Keratinocyte (primary cell): ENCODE data around the gene CFAP100. TPM values are rescaled to one million over a fixed set of nuclear protein-coding genes. Genes with fewer than 3 reads are reported as not detected.

Experiments used
- DNase-seq: peaks from one replicate; pipeline ENCODE4 v3.0.0-alpha.2; 2011; ENCODE audit warnings: low read depth, missing footprints, low spot score
- FAIRE-seq: peaks from 2 replicates; lab custom pipeline; 2011; peaks lifted over from hg19 to GRCh38; lab: Jason Lieb, UNC
- H2AFZ ChIP-seq: 2 replicates; pipeline ENCODE4 v1.6.0; 2012; ENCODE audit warnings: low read length, control low read depth, inconsistent platforms; ENCODE audit not compliant: control insufficient read depth
- H3K27ac ChIP-seq: 2 replicates; pipeline ENCODE4 v1.5.1; 2011; ENCODE audit warnings: low read length; ENCODE audit not compliant: control insufficient read depth, insufficient read depth
- H3K27me3 ChIP-seq: 3 replicates; pipeline ENCODE4 v1.6.0; 2011; ENCODE audit warnings: low read length; ENCODE audit not compliant: control insufficient read depth, insufficient read depth; ENCODE audit errors: extremely low read depth
- H3K36me3 ChIP-seq, 2 experiments: 2 replicates in 1 of 2; 3 replicates in 1 of 2; pipeline ENCODE4 v1.5.1; 2011; ENCODE audit warnings: low read length in 2 of 2, mild to moderate bottlenecking in 1 of 2; ENCODE audit not compliant: control insufficient read depth in 2 of 2, insufficient read depth in 2 of 2; ENCODE audit errors: extremely low read depth in 1 of 2
- H3K4me1 ChIP-seq: 3 replicates; pipeline ENCODE4 v1.5.1; 2011; ENCODE audit warnings: low read length; ENCODE audit not compliant: control insufficient read depth, insufficient read depth; ENCODE audit errors: extremely low read depth
- H3K4me2 ChIP-seq: 3 replicates; pipeline ENCODE4 v1.6.0; 2011; ENCODE audit warnings: low read depth, low read length; ENCODE audit not compliant: control insufficient read depth, insufficient read depth; ENCODE audit errors: extremely low read depth
- H3K4me3 ChIP-seq, 3 experiments: fragments of 200-600 bp in 1 of 3; sonication (generic) in 1 of 3; 2 replicates in 2 of 3; 3 replicates in 1 of 3; pipeline ENCODE4 v1.5.1; 2011 to 2016; ENCODE audit warnings: low read length in 3 of 3, mild to moderate bottlenecking in 3 of 3, control low read depth in 2 of 3, inconsistent platforms in 1 of 3, low read depth in 1 of 3, mixed read lengths in 1 of 3, mixed run types in 1 of 3, moderate library complexity in 1 of 3; ENCODE audit not compliant: control insufficient read depth in 2 of 3, insufficient read depth in 2 of 3; ENCODE audit errors: extremely low read depth in 1 of 3
- H3K79me2 ChIP-seq: 2 replicates; pipeline ENCODE4 v1.6.0; 2012; ENCODE audit warnings: low read length; ENCODE audit not compliant: control insufficient read depth, insufficient read depth
- H3K9ac ChIP-seq: 3 replicates; pipeline ENCODE4 v1.6.0; 2011; ENCODE audit warnings: low read length; ENCODE audit not compliant: control insufficient read depth, insufficient read depth; ENCODE audit errors: extremely low read depth
- H3K9me1 ChIP-seq: 3 replicates; pipeline ENCODE4 v1.6.0; 2011; ENCODE audit warnings: low read length; ENCODE audit not compliant: control insufficient read depth, insufficient read depth; ENCODE audit errors: extremely low read depth
- H3K9me3 ChIP-seq: 2 replicates; pipeline ENCODE4 v1.5.1; 2012; ENCODE audit warnings: low read depth, low read length; ENCODE audit not compliant: control insufficient read depth
- H4K20me1 ChIP-seq: 3 replicates; pipeline ENCODE4 v1.6.0; 2011; ENCODE audit warnings: low read length; ENCODE audit not compliant: control insufficient read depth, insufficient read depth; ENCODE audit errors: extremely low read depth
- CTCF ChIP-seq, 3 experiments: IDR thresholded peaks in 1 of 3; conservative IDR thresholded peaks in 1 of 3; optimal IDR thresholded peaks in 1 of 3; 2 replicates in 2 of 3; 3 replicates in 1 of 3; pipeline versions ENCODE3 to v1.5.1; 2011; ENCODE audit warnings: low read length in 3 of 3, mild to moderate bottlenecking in 3 of 3, moderate library complexity in 2 of 3, control low read depth in 1 of 3, inconsistent platforms in 1 of 3; ENCODE audit not compliant: insufficient read depth in 2 of 3; ENCODE audit errors: extremely low read depth in 1 of 3
- EZH2 ChIP-seq: IDR thresholded peaks from one replicate; pipeline ENCODE4 v1.6.1; 2012; ENCODE audit warnings: inconsistent platforms, mild to moderate bottlenecking, low read length, moderate library complexity
- dilution Hi-C: fragments of 300-500 bp; cut with MboI; formaldehyde crosslinking; loops from one replicate; pipeline ENCODE4 v1.7.0; 2020; ENCODE audit warnings: low sequenced_read_pairs; ENCODE audit not compliant: extremely low pct_ligation_motif_present
- polyA plus RNA-seq, 5 experiments: library from polyadenylated mRNA; depleted of rRNA in 3 of 5; stranded (reverse) in 3 of 5; stranded (forward) in 1 of 5; unstranded in 1 of 5; fragments of >200 nt; gene quantifications; 1 replicate in 1 of 5; 2 replicates in 3 of 5; 3 replicates in 1 of 5; pipeline versions ENCODE4 v1.2.1 to v1.2.3, GENCODE V29; 2011 to 2012; ENCODE audit warnings: missing spikeins in 2 of 5, low read depth in 1 of 5, low replicate concordance in 1 of 5

The CFAP100 gene
- polyA plus RNA-seq, 1 donor (not counting 4 experiments of a cell fraction or from before 2014, with no cell fraction given), result not detected

DNA sequence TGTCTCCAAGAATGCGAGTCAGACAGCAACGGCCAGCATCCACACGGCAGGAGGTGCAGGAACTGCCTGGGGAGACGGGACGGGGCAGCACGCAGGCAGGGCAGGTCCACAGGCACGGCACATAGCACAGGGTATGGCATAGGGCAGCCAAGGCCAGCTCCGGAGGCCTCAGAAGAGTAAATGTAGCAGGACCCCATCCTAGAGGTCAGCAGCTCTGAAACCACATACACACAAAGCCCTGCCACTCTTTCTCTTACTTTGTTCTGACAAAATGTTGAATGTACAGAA is 54.1 kb downstream of the CFAP100 start:
- H3K27me3 ChIP-seq, result no peaks in the 10 kb centered on the region
- H4K20me1 ChIP-seq, result peaks cover 4% of the 10 kb centered on the region
- no peak overlapping the region for H3K27ac ChIP-seq
- DNase-seq (no peak), FAIRE-seq (no peak)
- dilution Hi-C loops, result no loop called here
- no peaks in the 10 kb centered on the region for H3K79me2 ChIP-seq
- no peak overlapping the region for H2AFZ ChIP-seq
- H3K4me3 ChIP-seq, result no peak overlapping the region
- H3K36me3 ChIP-seq, result peaks cover 14 to 17% of the 10 kb centered on the region in 2 experiments
- no peak overlapping the region for H3K9ac ChIP-seq
- H3K4me1 ChIP-seq, result no peaks in the 10 kb centered on the region
- no peak overlapping the region for H3K4me2 ChIP-seq
- no peaks in the 10 kb centered on the region for H3K9me3 ChIP-seq
- H3K9me1 ChIP-seq, result peaks cover 2% of the 10 kb centered on the region
- TF ChIP-seq CTCF (optimal IDR thresholded peaks at IDR 0.05 in 1 of 3, IDR thresholded peaks at IDR 0.05 in 1 of 3, conservative IDR thresholded peaks at IDR 0.05 in 1 of 3; ENCODE audit: extremely low read depth in 1 of 3, insufficient read depth in 2 of 3, low read length in 3 of 3), result no peak
- no peak for TF ChIP-seq EZH2

GRCh38 chr3:126449621-126450051 is 54.9 kb downstream of the CFAP100 start:
- Histone ChIP-seq H3K27ac (no peak overlapping the region), H3K4me2 (no peak overlapping the region), H3K27me3 (no peaks in the 10 kb centered on the region), H3K9me3 (no peaks in the 10 kb centered on the region), H2AFZ (no peak overlapping the region), H3K79me2 (no peaks in the 10 kb centered on the region), H3K4me3 (no peak overlapping the region), H3K36me3 (peaks cover 14 to 17% of the 10 kb centered on the region in 2 experiments), H3K9me1 (peaks cover 2% of the 10 kb centered on the region), H4K20me1 (peaks cover 4% of the 10 kb centered on the region), H3K9ac (no peak overlapping the region), H3K4me1 (no peaks in the 10 kb centered on the region)
- TF ChIP-seq CTCF (optimal IDR thresholded peaks at IDR 0.05 in 1 of 3, IDR thresholded peaks at IDR 0.05 in 1 of 3, conservative IDR thresholded peaks at IDR 0.05 in 1 of 3; ENCODE audit: extremely low read depth in 1 of 3, insufficient read depth in 2 of 3, low read length in 3 of 3) (no peak), EZH2 (no peak)
- no peak for DNase-seq
- dilution Hi-C loops, result no loop called here
- FAIRE-seq, result no peak
